Stomach (tissue), 9 donors: ENCODE measurements around the gene SLC35F4. TPM values are rescaled to one million over a fixed set of nuclear protein-coding genes. Genes with fewer than 3 reads are reported as not detected.

Experiments used
- DNase-seq, 2 donors: peaks; one replicate each; pipeline versions ENCODE4 v3.0.0 to v3.0.0-alpha.2; 2013 to 2019
- H3K27ac ChIP-seq, 5 donors: fragments of 200-600 bp in 4 of 5; sonication (generic) in 4 of 5; one replicate each; pipeline ENCODE4 v1.5.1; 2013 to 2019; ENCODE audit warnings: mild to moderate bottlenecking in 1 of 5, moderate library complexity in 1 of 5
- H3K27me3 ChIP-seq, 3 donors: fragments of 200-600 bp; sonication (generic); one replicate each; pipeline ENCODE4 v1.5.1; 2017 to 2019; ENCODE audit warnings: mixed run types in 1 of 3
- H3K36me3 ChIP-seq, 4 donors: fragments of 200-600 bp; sonication (generic); 1 replicate in 3 of 4; 2 replicates in 1 of 4; pipeline ENCODE4 v1.5.1; 2016 to 2019
- H3K4me1 ChIP-seq, 4 donors: fragments of 200-600 bp; sonication (generic); one replicate each; pipeline ENCODE4 v1.5.1; 2016 to 2019
- H3K4me3 ChIP-seq, 4 donors: fragments of 200-600 bp; sonication (generic) in 3 of 4; one replicate each; pipeline ENCODE4 v1.5.1; 2016 to 2019; ENCODE audit warnings: mild to moderate bottlenecking in 1 of 4
- H3K9me3 ChIP-seq, 4 donors: fragments of 200-600 bp; sonication (generic); one replicate each; pipeline ENCODE4 v1.5.1; 2016 to 2019
- CTCF ChIP-seq, 7 experiments: fragments of 450-650 bp in 4 of 7; fragments of 200-600 bp in 3 of 7; sonication (generic) in 3 of 7; IDR thresholded peaks; one replicate each; pipeline ENCODE4 v1.5.1; 2016 to 2019; ENCODE audit warnings: antibody characterized with exemption in 7 of 7, control low read depth in 2 of 7, mild to moderate bottlenecking in 1 of 7
- EP300 ChIP-seq: sonication (generic); formaldehyde crosslinking; IDR thresholded peaks from one replicate; pipeline ENCODE4 v1.6.1; 2017; ENCODE audit warnings: antibody characterized with exemption
- POLR2A ChIP-seq, 4 donors: fragments of 450-650 bp; IDR thresholded peaks; one replicate each; pipeline ENCODE4 v1.6.1; 2016; ENCODE audit warnings: antibody characterized with exemption in 4 of 4, control low read depth in 2 of 4, mild to moderate bottlenecking in 1 of 4, moderate library complexity in 1 of 4
- POLR2AphosphoS5 ChIP-seq, 3 donors: sonication (generic); formaldehyde crosslinking; IDR thresholded peaks; one replicate each; pipeline ENCODE4 v1.6.1; 2016; ENCODE audit warnings: antibody characterized with exemption in 3 of 3
- WGBS, 5 donors: extraction: QIAGEN DNeasy Blood & Tissue Kit in 3 of 5; methylation state at CpG; one replicate each; pipeline versions ENCODE4 v1.1.5 to v1.1.7; 2013 to 2018; 5-methylcytosine and 5-hydroxymethylcytosine counted together
- intact Hi-C: fragments of 100-400 bp; cut with DNase I; formaldehyde crosslinking; loops from one replicate; pipeline ENCODE4 v1.15.1; 2023; ENCODE audit warnings: low total_unique reads
- polyA plus RNA-seq, 3 donors: library from polyadenylated mRNA; stranded (reverse); fragments of 200-250 nt; gene quantifications; one replicate each; pipeline ENCODE4 v1.2.3, GENCODE V29; 2013
- total RNA-seq, 5 donors: library from RNA; depleted of rRNA; stranded (reverse); fragments of >200 nt; gene quantifications; one replicate each; pipeline versions ENCODE4 v1.1.0 to v1.2.3, GENCODE V29; 2014 to 2016
- donor health status: healthy with polysubstance abuse.
- donor health status: Bipolar disorder and iron deficiency.
- donor health status: healthy.

SLC35F4 gene
- total and polyA plus RNA-seq, 8 donors = 0.19 TPM; not detected in 7

- DNase-seq = no peak
- Histone ChIP-seq H3K4me3 (no peak overlapping the region), H3K36me3 (no peaks in the 10 kb centered on the region), H3K27ac (no peak overlapping the region), H3K27me3 (peaks cover 0 to 16% (median 9%) of the 10 kb centered on the region in 3 donors), H3K4me1 (peaks cover 2 to 8% (median 4%) of the 10 kb centered on the region in 4 donors), H3K9me3 (no peaks in the 10 kb centered on the region)
- TF ChIP-seq CTCF (IDR thresholded peaks at IDR 0.05) = no peak
- no peak for TF ChIP-seq EP300
- TF ChIP-seq POLR2AphosphoS5 (IDR thresholded peaks at IDR 0.05) = no peak
- no peak for TF ChIP-seq POLR2A (IDR thresholded peaks at IDR 0.05)
- WGBS, 5 donors = 36 to 54% (median 46%) methylated on average over 3 of the region's 3 CpGs
- intact Hi-C loops = no loop called here
Observed at GRCh38 chr14:57870686-57871457, 5.0 kb upstream of the SLC35F4 start.

- intact Hi-C loops = no loop called here
- peaks cover 12 to 21% (median 16%) of the 10 kb centered on the region in 4 donors for H3K4me1 ChIP-seq
Observed at GRCh38 chr14:57869617-57870016, 3.7 kb upstream of the SLC35F4 start.

GRCh38 chr14:57866199-57866705 lies 360 bp upstream of the SLC35F4 start:
- Histone ChIP-seq H3K27me3 (peaks cover 7 to 63% (median 26%) of the 10 kb centered on the region in 3 donors), H3K9me3 (no peaks in the 10 kb centered on the region), H3K36me3 (no peaks in the 10 kb centered on the region), H3K27ac (no peak overlapping the region), H3K4me1 (peaks cover 12 to 22% (median 16%) of the 10 kb centered on the region in 4 donors), H3K4me3 (peak overlapping the region in 3 of 4 donors; percentile 29 to 43 (median 41))
- intact Hi-C loops = no loop called here
- no peak for DNase-seq
- TF ChIP-seq CTCF (IDR thresholded peaks at IDR 0.05) (no peak), POLR2A (IDR thresholded peaks at IDR 0.05) (no peak), EP300 (no peak), POLR2AphosphoS5 (IDR thresholded peaks at IDR 0.05) (no peak)
- whole genome bisulfite sequencing, 5 donors = 20 to 24% (median 24%) methylated on average over 19 of the region's 19 CpGs

More at GRCh38 chr14:57869617-57870016, 3.7 kb upstream of the SLC35F4 start:
- no peak for TF ChIP-seq POLR2AphosphoS5 (IDR thresholded peaks at IDR 0.05)
- no peak for TF ChIP-seq POLR2A (IDR thresholded peaks at IDR 0.05)
- no peak for TF ChIP-seq EP300
- no peak for TF ChIP-seq CTCF (IDR thresholded peaks at IDR 0.05)
- no peaks in the 10 kb centered on the region for H3K9me3 ChIP-seq
- peak in 1 of 2 donors; percentile 83 for DNase-seq
- no peaks in the 10 kb centered on the region for H3K36me3 ChIP-seq
- H3K4me3 ChIP-seq = no peak overlapping the region
- H3K27me3 ChIP-seq = peaks cover 7 to 29% (median 21%) of the 10 kb centered on the region in 3 donors
- no peak overlapping the region for H3K27ac ChIP-seq

GRCh38 chr14:57865066-57865402 lies 858 bp downstream of the SLC35F4 start:
- H3K4me1 ChIP-seq = peaks cover 12 to 22% (median 16%) of the 10 kb centered on the region in 4 donors
- peaks cover 7 to 63% (median 26%) of the 10 kb centered on the region in 3 donors for H3K27me3 ChIP-seq
- no peak for DNase-seq
- intact Hi-C loops = no loop called here
- peak overlapping the region in 3 of 4 donors; percentile 29 to 43 (median 41) for H3K4me3 ChIP-seq
- H3K27ac ChIP-seq = no peak overlapping the region
- 4 to 9% (median 6%) methylated on average over 13 to 23 of the region's 23 CpGs for WGBS, 5 donors
- no peaks in the 10 kb centered on the region for H3K9me3 ChIP-seq
- H3K36me3 ChIP-seq = no peaks in the 10 kb centered on the region
- TF ChIP-seq POLR2A (IDR thresholded peaks at IDR 0.05) = no peak
- no peak for TF ChIP-seq CTCF (IDR thresholded peaks at IDR 0.05)
- no peak for TF ChIP-seq POLR2AphosphoS5 (IDR thresholded peaks at IDR 0.05)
- no peak for TF ChIP-seq EP300
